Caco-2 (cell line): Measurements from ENCODE around the gene APOL5. TPM values are rescaled to one million over a fixed set of nuclear protein-coding genes. Genes with fewer than 3 reads are reported as not detected.
"Not testable (repeated sequence)": the region's sequence is repeated elsewhere in the genome, so short reads cannot be mapped to it uniquely, and the experiment has no call there.

ENCODE experiments used
- BruUV-seq: library from RNA; stranded (reverse); fragments of 400-500 nt; replicated peaks from 2 replicates; lab custom pipeline; 2021; lab: Mats Ljungman, UMichigan
- CTCF ChIA-PET: fragments of 300-600 bp; sonication (Branson Sonifier 250); formaldehyde crosslinking; loops from one replicate; lab custom pipeline; 2022; ENCODE audit warnings: antibody characterized with exemption; lab: Charles Lee
- POLR2A ChIA-PET: fragments of 300-600 bp; sonication (Branson Sonifier 250); formaldehyde crosslinking; loops from one replicate; lab custom pipeline; 2022; ENCODE audit warnings: antibody characterized with exemption; lab: Charles Lee
- DNase-seq, 2 experiments: peaks; one replicate each; pipeline versions ENCODE4 v3.0.0 to v3.0.0-alpha.2; 2020 to 2022
- H3K27me3 ChIP-seq: replicated peaks from 2 replicates; pipeline ENCODE4 v1.6.0; 2011; ENCODE audit warnings: low read length; ENCODE audit not compliant: control insufficient read depth, insufficient read depth
- H3K36me3 ChIP-seq: 2 replicates; pipeline ENCODE4 v1.5.1; 2011; ENCODE audit warnings: low read length; ENCODE audit not compliant: control insufficient read depth, insufficient read depth
- H3K4me1 ChIP-seq: fragments of 250-450 bp; sonication (Bioruptor Pico); 2 replicates; pipeline ENCODE4 v1.5.1; 2020; ENCODE audit warnings: mild to moderate bottlenecking
- H3K4me3 ChIP-seq: 2 replicates; pipeline ENCODE4 v1.5.1; 2011; ENCODE audit warnings: low read depth, mild to moderate bottlenecking, control low read depth, low read length
- H3K9me3 ChIP-seq: fragments of 250-450 bp; sonication (Bioruptor Pico); 2 replicates; pipeline ENCODE4 v1.5.1; 2020; ENCODE audit warnings: mild to moderate bottlenecking, moderate library complexity
- H3K27ac Mint-ChIP-seq: one replicate; pipeline ENCODE4 v1.8.0; 2022; ENCODE audit warnings: mixed read lengths; ENCODE audit not compliant: unreplicated experiment
- H3K27me3 Mint-ChIP-seq: one replicate; pipeline ENCODE4 v1.8.0; 2022; ENCODE audit warnings: mixed read lengths; ENCODE audit not compliant: insufficient read depth, unreplicated experiment
- H3K36me3 Mint-ChIP-seq: one replicate; pipeline ENCODE4 v1.8.0; 2022; ENCODE audit warnings: mild to moderate bottlenecking, mixed read lengths; ENCODE audit not compliant: insufficient read depth, unreplicated experiment
- H3K4me1 Mint-ChIP-seq: one replicate; pipeline ENCODE4 v1.8.0; 2022; ENCODE audit warnings: low read depth, mixed read lengths; ENCODE audit not compliant: unreplicated experiment
- H3K4me3 Mint-ChIP-seq: one replicate; pipeline ENCODE4 v1.8.0; 2022; ENCODE audit warnings: mild to moderate bottlenecking, moderate library complexity, mixed read lengths; ENCODE audit not compliant: unreplicated experiment
- H3K9me3 Mint-ChIP-seq: one replicate; pipeline ENCODE4 v1.8.0; 2022; ENCODE audit warnings: mixed read lengths; ENCODE audit not compliant: unreplicated experiment
- intact Hi-C: fragments of 100-400 bp; cut with micrococcal nuclease; formaldehyde crosslinking; loops from one replicate; pipeline ENCODE4 v1.10.0; 2022; ENCODE audit not compliant: unreplicated experiment
- total RNA-seq: library from RNA; stranded (reverse); gene quantifications from 2 replicates; pipeline ENCODE4 v1.2.3, GENCODE V29; 2022
- TF ChIP-seq, protein P1 (sequence below), 2 experiments: fragments of 200-600 bp in 1 of 2; IDR thresholded peaks; 1 replicate in 1 of 2; 2 replicates in 1 of 2; pipeline versions ENCODE4 v1.5.1 to v1.8.0; 2011 to 2022; ENCODE audit warnings: antibody characterized with exemption in 1 of 2, control low read depth in 1 of 2, inconsistent platforms in 1 of 2, low read depth in 1 of 2, low read length in 1 of 2, mild to moderate bottlenecking in 1 of 2, moderate library complexity in 1 of 2; ENCODE audit not compliant: insufficient read depth in 1 of 2, severe bottlenecking in 1 of 2, unreplicated experiment in 1 of 2

Gene APOL5
- total RNA-seq, 1 experiment from 2014 or later, result not detected

DNA sequence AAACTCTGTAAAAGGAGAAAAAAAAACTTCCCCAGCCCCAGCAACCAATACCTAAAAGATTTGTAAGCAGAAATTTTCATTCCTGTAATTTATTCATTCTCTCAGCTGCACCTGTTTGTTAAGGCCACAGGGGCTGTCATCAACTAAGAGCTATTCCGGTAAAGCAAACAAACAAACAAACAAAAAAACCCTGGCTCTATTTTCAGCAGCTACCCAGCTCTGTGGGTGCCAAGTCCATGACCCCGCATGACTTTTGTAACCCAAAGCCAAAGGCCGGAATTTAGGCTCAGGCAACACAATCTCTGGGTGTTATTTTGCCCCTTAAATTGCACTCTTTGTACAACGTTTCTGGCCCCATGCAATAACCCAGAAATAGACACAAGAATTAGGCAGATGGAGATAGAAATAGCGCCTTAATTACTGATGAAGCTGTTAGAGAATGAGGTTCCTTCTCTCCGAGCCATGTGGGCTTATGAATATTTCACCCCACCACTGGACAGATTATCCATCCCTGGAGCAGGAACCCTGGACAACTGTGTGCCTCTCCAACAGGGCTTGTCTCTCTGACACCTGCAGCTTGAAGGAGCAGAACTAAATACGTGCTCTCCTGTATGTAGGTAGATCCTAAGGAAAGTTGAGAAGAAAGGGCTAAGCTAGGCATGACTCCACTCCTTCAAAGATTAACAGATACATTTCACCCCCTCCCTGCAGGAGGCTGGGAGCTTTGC lies 40.0 kb upstream of the APOL5 start:
- CTCF ChIA-PET, result interaction anchor here (0.6 kb wide), 1 partner anchor 143 kb away, joined by 4 read pairs; no protein-coding TSS in a partner anchor
- no peaks in the 10 kb centered on the region for H3K36me3 Mint-ChIP-seq
- H3K4me3 Mint-ChIP-seq, result no peak overlapping the region
- H3K9me3 Mint-ChIP-seq, result peaks cover 20% of the 10 kb centered on the region
- no peaks in the 10 kb centered on the region for H3K27me3 Mint-ChIP-seq
- no peaks in the 10 kb centered on the region for H3K27me3 ChIP-seq
- H3K27ac Mint-ChIP-seq, result no peak overlapping the region
- no TSS peak for BruUV-seq
- no peak for DNase-seq
- intact Hi-C loops, result no loop called here
- POLR2A ChIA-PET, result no interaction called here
- no peaks in the 10 kb centered on the region for H3K36me3 ChIP-seq
- H3K9me3 ChIP-seq, result peaks cover 13% of the 10 kb centered on the region
- H3K4me1 Mint-ChIP-seq, result peaks cover 14% of the 10 kb centered on the region
- H3K4me3 ChIP-seq, result no peak overlapping the region
- H3K4me1 ChIP-seq, result peaks cover 5% of the 10 kb centered on the region; the same call in 1 of the 2 replicates
- TF ChIP-seq, protein P1, sequence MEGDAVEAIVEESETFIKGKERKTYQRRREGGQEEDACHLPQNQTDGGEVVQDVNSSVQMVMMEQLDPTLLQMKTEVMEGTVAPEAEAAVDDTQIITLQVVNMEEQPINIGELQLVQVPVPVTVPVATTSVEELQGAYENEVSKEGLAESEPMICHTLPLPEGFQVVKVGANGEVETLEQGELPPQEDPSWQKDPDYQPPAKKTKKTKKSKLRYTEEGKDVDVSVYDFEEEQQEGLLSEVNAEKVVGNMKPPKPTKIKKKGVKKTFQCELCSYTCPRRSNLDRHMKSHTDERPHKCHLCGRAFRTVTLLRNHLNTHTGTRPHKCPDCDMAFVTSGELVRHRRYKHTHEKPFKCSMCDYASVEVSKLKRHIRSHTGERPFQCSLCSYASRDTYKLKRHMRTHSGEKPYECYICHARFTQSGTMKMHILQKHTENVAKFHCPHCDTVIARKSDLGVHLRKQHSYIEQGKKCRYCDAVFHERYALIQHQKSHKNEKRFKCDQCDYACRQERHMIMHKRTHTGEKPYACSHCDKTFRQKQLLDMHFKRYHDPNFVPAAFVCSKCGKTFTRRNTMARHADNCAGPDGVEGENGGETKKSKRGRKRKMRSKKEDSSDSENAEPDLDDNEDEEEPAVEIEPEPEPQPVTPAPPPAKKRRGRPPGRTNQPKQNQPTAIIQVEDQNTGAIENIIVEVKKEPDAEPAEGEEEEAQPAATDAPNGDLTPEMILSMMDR (IDR thresholded peaks at IDR 0.05; ENCODE audit: insufficient read depth in 1 of 2, low read depth in 1 of 2, low read length in 1 of 2, severe bottlenecking in 1 of 2, unreplicated experiment in 1 of 2), result no peak

DNA sequence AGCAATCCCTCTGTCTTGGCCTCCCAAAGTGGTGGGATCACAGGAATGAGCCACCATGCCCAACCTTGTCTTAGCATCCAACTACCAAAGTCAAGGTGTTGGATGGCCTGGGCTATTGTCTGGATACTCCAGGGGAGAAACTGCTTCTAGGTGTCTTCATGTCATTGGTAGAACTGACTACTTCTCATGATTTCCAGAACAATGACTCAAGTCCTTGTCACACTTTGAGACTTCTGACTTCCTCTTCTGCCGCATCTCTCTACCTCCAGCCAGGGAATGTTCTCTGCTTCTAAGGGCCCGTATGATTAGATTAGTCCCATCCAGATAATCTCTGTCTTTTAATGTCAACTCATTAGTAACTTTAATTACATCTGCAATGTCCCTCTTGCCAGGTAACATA lies 38.8 kb upstream of the APOL5 start:
- Mint-ChIP-seq H3K4me1 (peaks cover 14% of the 10 kb centered on the region), H3K27me3 (peaks cover 6% of the 10 kb centered on the region), H3K4me3 (no peak overlapping the region), H3K9me3 (peaks cover 30% of the 10 kb centered on the region), H3K36me3 (no peaks in the 10 kb centered on the region), H3K27ac (no peak overlapping the region)
- TF ChIP-seq, protein P1 (IDR thresholded peaks at IDR 0.05; ENCODE audit: insufficient read depth in 1 of 2, low read depth in 1 of 2, low read length in 1 of 2, severe bottlenecking in 1 of 2, unreplicated experiment in 1 of 2), result no peak
- ChIA-PET CTCF (interaction anchor here (0.6 kb wide), 1 partner anchor 368 kb away, joined by 5 read pairs; no protein-coding TSS in a partner anchor), POLR2A (interaction anchor here (0.5 kb wide), 1 partner anchor 89 kb away, joined by 3 read pairs; no protein-coding TSS in a partner anchor)
- BruUV-seq, result no TSS peak
- H3K4me1 ChIP-seq, result no peaks in the 10 kb centered on the region
- no peak overlapping the region for H3K4me3 ChIP-seq
- peaks cover 13% of the 10 kb centered on the region for H3K9me3 ChIP-seq
- H3K27me3 ChIP-seq, result no peaks in the 10 kb centered on the region
- DNase-seq, result no peak
- intact Hi-C loops, result no loop called here
- H3K36me3 ChIP-seq, result no peaks in the 10 kb centered on the region

DNA sequence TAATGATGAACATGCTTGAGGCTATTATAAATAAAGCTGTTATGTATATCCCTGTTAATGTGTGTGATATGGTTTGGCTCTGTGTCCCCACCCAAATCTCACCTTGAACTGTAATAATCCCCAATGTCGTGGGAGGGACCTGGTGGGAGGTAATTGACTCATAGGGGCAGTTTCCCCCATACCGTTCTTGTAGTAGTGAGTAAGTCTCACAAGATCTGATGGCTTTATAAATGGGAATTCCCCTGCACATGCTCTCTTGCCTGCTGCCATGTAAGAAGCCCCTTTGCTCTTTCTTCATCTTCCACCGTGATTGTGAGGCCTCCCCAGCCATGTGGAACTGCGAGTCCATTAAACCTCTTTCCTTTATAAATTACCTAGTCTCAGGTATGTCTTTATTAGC lies 38.2 kb upstream of the APOL5 start:
- H3K27me3 Mint-ChIP-seq, H3K4me3 Mint-ChIP-seq, H3K27ac Mint-ChIP-seq, H3K27me3 ChIP-seq, H3K4me1 Mint-ChIP-seq, DNase-seq, H3K4me3 ChIP-seq, H3K4me1 ChIP-seq, H3K36me3 ChIP-seq, CTCF ChIA-PET, intact Hi-C loops, BruUV-seq, POLR2A ChIA-PET, H3K36me3 Mint-ChIP-seq: not testable (repeated sequence)
- peaks cover 13% of the 10 kb centered on the region for H3K9me3 ChIP-seq
- peaks cover 31% of the 10 kb centered on the region for H3K9me3 Mint-ChIP-seq
